ENCODE measurements around the gene ARL8B. TPM values are rescaled to one million over a fixed set of nuclear protein-coding genes. Genes with fewer than 3 reads are reported as not detected.

The ARL8B gene
- total RNA-seq, 1 experiment from 2014 or later: 51.8 TPM

GRCh38 chr3:5086708-5087107 is 35.4 kb upstream of the ARL8B start:
- Histone ChIP-seq H3K4me3 (ENCODE audit: low read depth in 2 of 2, low read length in 2 of 2) (no peak overlapping the region), H3K36me3 (ENCODE audit: control insufficient read depth, insufficient read depth, low read length) (no peaks in the 10 kb centered on the region), H3K9me3 (ENCODE audit: control insufficient read depth, insufficient read depth, low read depth, low read length) (no peaks in the 10 kb centered on the region), H3K27me3 (ENCODE audit: control insufficient read depth, insufficient read depth, low read length) (no peaks in the 10 kb centered on the region), H3K4me1 (ENCODE audit: control insufficient read depth, insufficient read depth, low read length) (no peaks in the 10 kb centered on the region), H3K27ac (ENCODE audit: low read length) (no peak overlapping the region)
- ATAC-seq: no peak
- in situ Hi-C loops (cut with HindIII; ENCODE audit: low pct_unique_long_range_greater_than_20kb, low sequenced_read_pairs) (no loop called here), intact Hi-C loops (cut with micrococcal nuclease; ENCODE audit: unreplicated experiment) (no loop called here)
- TF ChIP-seq REST (IDR thresholded peaks at IDR 0.05; ENCODE audit: insufficient read depth in 1 of 2, low read depth in 2 of 2, low read length in 1 of 2): no peak
- TF ChIP-seq TCF7L2 (IDR thresholded peaks at IDR 0.05; ENCODE audit: low read depth, low read length): no peak
- TF ChIP-seq POLR2AphosphoS5 (IDR thresholded peaks at IDR 0.05; ENCODE audit: low read depth, low read length): no peak
- no peak for TF ChIP-seq SIN3A (IDR thresholded peaks at IDR 0.05; ENCODE audit: borderline replicate concordance, insufficient read depth, low read depth, low read length)
- no peak for TF ChIP-seq CTCF (IDR thresholded peaks at IDR 0.05)
- ChIA-PET CTCF (no interaction called here), POLR2A (no interaction called here)
- no TSS peak for BruUV-seq (replicated peaks)
- DNase-seq (ENCODE audit: low read depth, low spot score): no peak

- no peak for DNase-seq (ENCODE audit: low read depth, low spot score)
- intact Hi-C loops (cut with micrococcal nuclease; ENCODE audit: unreplicated experiment) (no loop called here), in situ Hi-C loops (cut with HindIII; ENCODE audit: low pct_unique_long_range_greater_than_20kb, low sequenced_read_pairs) (no loop called here)
- Histone ChIP-seq H3K4me3 (ENCODE audit: low read depth in 2 of 2, low read length in 2 of 2) (no peak overlapping the region), H3K27me3 (ENCODE audit: control insufficient read depth, insufficient read depth, low read length) (no peaks in the 10 kb centered on the region), H3K4me1 (ENCODE audit: control insufficient read depth, insufficient read depth, low read length) (no peaks in the 10 kb centered on the region), H3K9me3 (ENCODE audit: control insufficient read depth, insufficient read depth, low read depth, low read length) (no peaks in the 10 kb centered on the region), H3K36me3 (ENCODE audit: control insufficient read depth, insufficient read depth, low read length) (no peaks in the 10 kb centered on the region), H3K27ac (ENCODE audit: low read length) (no peak overlapping the region)
- TF ChIP-seq TCF7L2 (IDR thresholded peaks at IDR 0.05; ENCODE audit: low read depth, low read length): no peak
- TF ChIP-seq SIN3A (IDR thresholded peaks at IDR 0.05; ENCODE audit: borderline replicate concordance, insufficient read depth, low read depth, low read length): no peak
- no peak for TF ChIP-seq CTCF (IDR thresholded peaks at IDR 0.05)
- TF ChIP-seq REST (IDR thresholded peaks at IDR 0.05; ENCODE audit: insufficient read depth in 1 of 2, low read depth in 2 of 2, low read length in 1 of 2): no peak
- TF ChIP-seq POLR2AphosphoS5 (IDR thresholded peaks at IDR 0.05; ENCODE audit: low read depth, low read length): no peak
- ATAC-seq: no peak
- ChIA-PET CTCF (no interaction called here), POLR2A (no interaction called here)
- no TSS peak for BruUV-seq (replicated peaks)
Measured at GRCh38 chr3:5087209-5087608, 34.9 kb upstream of the ARL8B start.
